NB4 (cell line): Measurements from ENCODE around the gene TRIM68.

Source experiments
- DNase-seq: peaks from one replicate; pipeline ENCODE4 v3.0.0; 2010; ENCODE audit warnings: low read depth
- H3K4me3 ChIP-seq: one replicate; pipeline ENCODE4 v1.5.1; 2011; ENCODE audit warnings: mild to moderate bottlenecking, low read depth, low read length, moderate library complexity
- MYC ChIP-seq: IDR thresholded peaks from 2 replicates; pipeline ENCODE4 v1.6.1; 2011; ENCODE audit warnings: low read depth, low read length
- POLR2A ChIP-seq: IDR thresholded peaks from 2 replicates; pipeline ENCODE4 v1.6.1; 2011; ENCODE audit warnings: mild to moderate bottlenecking; ENCODE audit not compliant: insufficient read length; ENCODE audit errors: extremely low read depth
- TF ChIP-seq, protein P1 (sequence below): IDR thresholded peaks from 2 replicates; pipeline ENCODE4 v1.6.1; 2011; ENCODE audit warnings: low read depth, low read length
- TF ChIP-seq, protein P2 (sequence below): IDR thresholded peaks from one replicate; pipeline ENCODE4 v1.5.1; 2012; ENCODE audit warnings: low read depth, low read length

Gene TRIM68

GRCh38 chr11:4611986-4612385 is 4.0 kb upstream of the TRIM68 start:
- no peak overlapping the region for H3K4me3 ChIP-seq
- DNase-seq, result no peak
- TF ChIP-seq, protein P1, sequence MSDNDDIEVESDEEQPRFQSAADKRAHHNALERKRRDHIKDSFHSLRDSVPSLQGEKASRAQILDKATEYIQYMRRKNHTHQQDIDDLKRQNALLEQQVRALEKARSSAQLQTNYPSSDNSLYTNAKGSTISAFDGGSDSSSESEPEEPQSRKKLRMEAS, result no peak
- TF ChIP-seq, protein P2, sequence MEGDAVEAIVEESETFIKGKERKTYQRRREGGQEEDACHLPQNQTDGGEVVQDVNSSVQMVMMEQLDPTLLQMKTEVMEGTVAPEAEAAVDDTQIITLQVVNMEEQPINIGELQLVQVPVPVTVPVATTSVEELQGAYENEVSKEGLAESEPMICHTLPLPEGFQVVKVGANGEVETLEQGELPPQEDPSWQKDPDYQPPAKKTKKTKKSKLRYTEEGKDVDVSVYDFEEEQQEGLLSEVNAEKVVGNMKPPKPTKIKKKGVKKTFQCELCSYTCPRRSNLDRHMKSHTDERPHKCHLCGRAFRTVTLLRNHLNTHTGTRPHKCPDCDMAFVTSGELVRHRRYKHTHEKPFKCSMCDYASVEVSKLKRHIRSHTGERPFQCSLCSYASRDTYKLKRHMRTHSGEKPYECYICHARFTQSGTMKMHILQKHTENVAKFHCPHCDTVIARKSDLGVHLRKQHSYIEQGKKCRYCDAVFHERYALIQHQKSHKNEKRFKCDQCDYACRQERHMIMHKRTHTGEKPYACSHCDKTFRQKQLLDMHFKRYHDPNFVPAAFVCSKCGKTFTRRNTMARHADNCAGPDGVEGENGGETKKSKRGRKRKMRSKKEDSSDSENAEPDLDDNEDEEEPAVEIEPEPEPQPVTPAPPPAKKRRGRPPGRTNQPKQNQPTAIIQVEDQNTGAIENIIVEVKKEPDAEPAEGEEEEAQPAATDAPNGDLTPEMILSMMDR, result no peak

DNA sequence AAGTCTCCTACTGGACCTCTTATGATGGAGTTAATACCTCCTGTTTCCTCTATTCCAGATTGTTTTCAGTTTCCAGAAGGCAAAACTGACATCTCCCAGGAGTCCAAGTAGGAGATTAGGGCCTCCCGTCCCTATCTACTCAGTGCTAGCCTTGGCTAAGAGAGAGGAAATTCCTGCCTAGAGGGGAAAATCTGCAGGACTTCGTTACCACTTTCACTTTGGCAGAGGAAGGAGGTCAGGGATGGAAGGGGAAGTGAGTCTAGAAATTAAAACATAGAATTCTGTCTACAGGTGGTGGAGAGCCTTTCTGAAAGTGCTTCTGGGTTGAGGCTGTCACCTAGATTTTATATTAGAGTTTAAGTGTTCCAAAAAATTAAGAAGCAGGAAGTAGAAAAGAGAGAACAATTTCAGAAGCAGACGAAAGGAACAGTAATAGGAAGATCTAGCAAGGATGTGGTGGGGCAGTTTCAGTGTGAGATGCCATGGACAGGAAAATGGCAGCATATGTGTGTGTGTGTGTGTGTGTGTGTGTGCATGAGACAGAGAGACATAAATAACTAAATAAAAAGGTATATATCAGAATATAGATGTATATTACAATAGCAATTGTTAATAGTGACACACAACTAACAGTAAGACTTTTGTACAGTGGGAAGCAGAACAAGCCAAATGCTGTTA is 2.4 kb upstream of the TRIM68 start:
- DNase-seq, result no peak
- H3K4me3 ChIP-seq, result no peak overlapping the region
- TF ChIP-seq, protein P1, result no peak
- no peak for TF ChIP-seq POLR2A
- TF ChIP-seq, protein P2, result no peak
- no peak for TF ChIP-seq MYC

DNA sequence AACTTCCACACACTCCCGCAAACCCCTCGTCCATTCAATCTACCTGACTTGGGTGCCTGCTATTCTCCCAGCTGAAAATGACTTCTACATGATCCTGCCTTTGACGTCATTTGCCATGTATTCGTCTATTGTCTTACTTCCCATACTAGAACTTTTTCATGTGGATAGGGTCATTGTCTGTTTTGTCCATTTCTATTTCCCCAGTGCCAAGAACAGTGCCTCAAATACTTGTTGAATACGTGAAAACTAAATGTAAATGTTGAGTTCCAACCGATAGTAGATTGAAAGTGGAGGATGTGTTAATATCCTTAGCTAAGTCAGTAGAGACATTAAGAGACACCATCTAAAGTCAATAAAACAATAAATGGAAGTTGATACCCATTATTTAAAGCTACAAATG is 935 bp downstream of the TRIM68 start:
- no peak for DNase-seq
- TF ChIP-seq MYC (no peak), POLR2A (no peak)
- TF ChIP-seq, protein P1, result no peak
- TF ChIP-seq, protein P2, result no peak
- peak overlapping the region; percentile 77 for H3K4me3 ChIP-seq

DNA sequence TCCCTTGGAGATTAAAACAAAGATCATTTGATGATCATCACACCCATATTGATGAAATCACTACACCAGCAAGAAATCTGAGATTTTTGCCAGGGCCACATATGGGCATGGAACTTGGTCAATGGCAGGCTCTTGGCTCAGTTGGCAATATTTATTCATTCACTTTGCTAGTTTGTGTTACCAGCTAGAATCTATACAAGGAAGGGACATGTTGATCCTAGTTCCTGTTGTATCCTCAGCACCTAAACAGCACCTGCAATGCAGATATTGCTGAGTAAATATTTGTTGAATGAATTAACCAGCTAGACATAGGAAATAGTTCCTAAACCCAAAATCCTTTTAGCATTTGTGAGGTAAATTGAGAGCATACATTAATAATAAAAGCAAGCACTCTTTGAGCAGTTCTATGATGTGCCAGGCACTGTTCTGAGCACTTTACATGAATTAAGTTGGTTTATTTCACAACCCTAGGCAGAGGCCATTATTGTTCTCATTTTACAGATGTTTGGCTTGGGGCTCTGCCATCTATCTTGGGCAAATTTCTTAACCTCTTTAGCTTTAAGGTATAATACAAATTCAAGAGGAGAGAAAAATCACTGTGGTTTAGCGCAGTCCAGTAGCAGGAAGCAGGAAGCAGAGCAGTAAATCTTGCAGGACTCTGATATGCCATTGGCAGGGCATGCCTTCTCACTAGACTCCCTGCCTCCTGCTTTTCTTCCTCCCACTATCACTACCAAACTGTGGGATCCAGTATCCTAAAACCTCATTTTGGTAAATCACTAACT is 1.6 kb downstream of the TRIM68 start:
- DNase-seq, result no peak
- H3K4me3 ChIP-seq, result peak overlapping the region; percentile 77
- TF ChIP-seq MYC, result no peak
- TF ChIP-seq, protein P1, result no peak
- TF ChIP-seq, protein P2, result no peak
- no peak for TF ChIP-seq POLR2A

GRCh38 chr11:4605057-4605456 is 3.0 kb downstream of the TRIM68 start:
- DNase-seq, result no peak
- TF ChIP-seq MYC (no peak), POLR2A (no peak)
- TF ChIP-seq, protein P1, result no peak
- TF ChIP-seq, protein P2, result no peak
- H3K4me3 ChIP-seq, result no peak overlapping the region
